PFSK-1 (cell line): ENCODE data around the gene NCK2.

ENCODE experiments used
- FOXP2 ChIP-seq: optimal IDR thresholded peaks from 2 replicates; pipeline ENCODE3; 2011; ENCODE audit warnings: borderline replicate concordance, control low read depth, inconsistent platforms; ENCODE audit not compliant: insufficient read depth; ENCODE audit errors: extremely low read length, extremely low read depth
- POLR2AphosphoS5 ChIP-seq: IDR thresholded peaks from 2 replicates; pipeline ENCODE4 v1.6.1; 2012; ENCODE audit warnings: low read depth, mild to moderate bottlenecking, control low read depth, low read length, moderate library complexity
- SIN3A ChIP-seq: IDR thresholded peaks from 2 replicates; pipeline ENCODE4 v1.6.1; 2012; ENCODE audit warnings: mild to moderate bottlenecking, low read length, moderate library complexity, borderline replicate concordance; ENCODE audit not compliant: insufficient read depth
- TAF1 ChIP-seq: IDR thresholded peaks from 2 replicates; pipeline ENCODE4 v1.6.1; 2012; ENCODE audit warnings: low read length, control low read depth, borderline replicate concordance; ENCODE audit not compliant: insufficient read depth
- TF ChIP-seq, protein P1 (sequence below), 2 experiments: IDR thresholded peaks; 2 replicates each; pipeline versions ENCODE4 v1.6.1 to v1.8.0; 2011 to 2012; ENCODE audit warnings: low read depth in 2 of 2, low read length in 2 of 2, control low read depth in 1 of 2, inconsistent platforms in 1 of 2, mild to moderate bottlenecking in 1 of 2, moderate library complexity in 1 of 2; ENCODE audit not compliant: insufficient read depth in 1 of 2

NCK2 gene

DNA sequence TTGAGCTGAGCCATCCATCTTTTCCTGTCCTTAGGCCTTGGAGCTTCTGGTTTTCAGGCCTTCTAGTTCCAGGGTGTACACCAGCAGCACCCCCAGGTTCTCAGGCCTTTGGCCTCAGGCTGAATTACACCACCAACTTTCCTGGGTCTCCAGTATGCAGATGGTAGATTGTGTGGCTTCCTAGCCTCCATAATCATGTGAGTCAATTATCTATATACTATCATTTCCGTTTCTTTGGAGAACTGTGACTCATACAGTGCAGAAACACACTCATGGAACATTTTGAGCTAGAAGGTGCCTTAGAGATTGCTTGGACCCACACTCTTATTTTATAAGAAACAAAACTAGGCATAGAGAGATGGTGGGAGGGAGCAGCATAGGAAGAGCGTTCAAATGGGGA lies 167.4 kb downstream of the NCK2 start:
- TF ChIP-seq POLR2AphosphoS5 (no peak), FOXP2 (no peak), SIN3A (no peak)
- TF ChIP-seq, protein P1, sequence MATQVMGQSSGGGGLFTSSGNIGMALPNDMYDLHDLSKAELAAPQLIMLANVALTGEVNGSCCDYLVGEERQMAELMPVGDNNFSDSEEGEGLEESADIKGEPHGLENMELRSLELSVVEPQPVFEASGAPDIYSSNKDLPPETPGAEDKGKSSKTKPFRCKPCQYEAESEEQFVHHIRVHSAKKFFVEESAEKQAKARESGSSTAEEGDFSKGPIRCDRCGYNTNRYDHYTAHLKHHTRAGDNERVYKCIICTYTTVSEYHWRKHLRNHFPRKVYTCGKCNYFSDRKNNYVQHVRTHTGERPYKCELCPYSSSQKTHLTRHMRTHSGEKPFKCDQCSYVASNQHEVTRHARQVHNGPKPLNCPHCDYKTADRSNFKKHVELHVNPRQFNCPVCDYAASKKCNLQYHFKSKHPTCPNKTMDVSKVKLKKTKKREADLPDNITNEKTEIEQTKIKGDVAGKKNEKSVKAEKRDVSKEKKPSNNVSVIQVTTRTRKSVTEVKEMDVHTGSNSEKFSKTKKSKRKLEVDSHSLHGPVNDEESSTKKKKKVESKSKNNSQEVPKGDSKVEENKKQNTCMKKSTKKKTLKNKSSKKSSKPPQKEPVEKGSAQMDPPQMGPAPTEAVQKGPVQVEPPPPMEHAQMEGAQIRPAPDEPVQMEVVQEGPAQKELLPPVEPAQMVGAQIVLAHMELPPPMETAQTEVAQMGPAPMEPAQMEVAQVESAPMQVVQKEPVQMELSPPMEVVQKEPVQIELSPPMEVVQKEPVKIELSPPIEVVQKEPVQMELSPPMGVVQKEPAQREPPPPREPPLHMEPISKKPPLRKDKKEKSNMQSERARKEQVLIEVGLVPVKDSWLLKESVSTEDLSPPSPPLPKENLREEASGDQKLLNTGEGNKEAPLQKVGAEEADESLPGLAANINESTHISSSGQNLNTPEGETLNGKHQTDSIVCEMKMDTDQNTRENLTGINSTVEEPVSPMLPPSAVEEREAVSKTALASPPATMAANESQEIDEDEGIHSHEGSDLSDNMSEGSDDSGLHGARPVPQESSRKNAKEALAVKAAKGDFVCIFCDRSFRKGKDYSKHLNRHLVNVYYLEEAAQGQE (IDR thresholded peaks at IDR 0.05; ENCODE audit: insufficient read depth in 1 of 2, low read depth in 2 of 2, low read length in 2 of 2): no peak

DNA sequence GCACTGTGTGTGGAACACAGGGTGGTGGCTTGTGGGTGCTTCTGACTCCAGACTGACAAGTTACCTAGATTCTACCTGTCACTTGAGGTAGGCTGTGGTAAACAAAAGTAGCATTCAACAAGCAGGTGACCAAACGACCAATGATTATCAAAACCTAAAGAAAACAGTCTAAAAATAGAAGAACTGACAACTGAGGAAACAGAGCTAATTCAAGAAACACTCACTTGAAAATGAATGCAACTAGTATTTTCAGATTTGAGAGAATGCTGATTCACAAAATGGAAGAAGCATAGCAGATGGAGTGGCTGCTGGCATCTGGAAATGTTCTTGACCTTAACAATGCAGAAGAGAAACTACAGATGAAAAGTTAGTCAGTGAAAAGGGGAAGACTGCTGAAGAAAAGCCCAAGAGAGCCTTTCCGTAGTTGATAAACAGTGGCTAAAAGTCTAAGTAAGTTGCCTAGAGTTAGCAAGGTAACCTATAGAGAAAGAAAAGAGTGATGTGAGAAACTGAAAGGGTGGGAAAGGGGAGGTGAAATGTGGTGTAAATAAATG lies 170.4 kb downstream of the NCK2 start:
- TF ChIP-seq TAF1: no peak
- TF ChIP-seq, protein P1 (IDR thresholded peaks at IDR 0.05; ENCODE audit: insufficient read depth in 1 of 2, low read depth in 2 of 2, low read length in 2 of 2): no peak
- no peak for TF ChIP-seq FOXP2
- no peak for TF ChIP-seq POLR2AphosphoS5
- no peak for TF ChIP-seq SIN3A

DNA sequence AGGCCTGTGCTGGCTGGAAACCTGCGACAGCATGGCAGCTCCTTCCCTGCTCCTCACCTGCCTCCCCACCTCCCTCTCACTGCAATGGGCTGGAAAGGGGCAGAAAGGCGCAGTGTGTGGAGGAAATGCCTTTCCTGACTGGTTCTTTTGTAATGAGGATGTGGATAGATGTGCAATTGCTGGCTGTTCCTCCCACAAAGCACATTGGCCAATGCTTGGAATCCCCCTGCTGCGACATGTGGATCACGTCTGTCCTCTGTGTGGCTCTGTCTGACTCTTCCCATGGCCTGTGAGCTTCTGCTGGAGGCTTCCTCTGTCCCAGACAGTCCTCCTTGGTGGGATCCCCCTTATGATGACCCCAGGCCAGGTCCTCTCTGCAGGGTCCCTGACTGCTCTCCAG lies 172.5 kb downstream of the NCK2 start:
- no peak for TF ChIP-seq FOXP2
- no peak for TF ChIP-seq TAF1
- TF ChIP-seq SIN3A: no peak
- TF ChIP-seq, protein P1 (IDR thresholded peaks at IDR 0.05; ENCODE audit: insufficient read depth in 1 of 2, low read depth in 2 of 2, low read length in 2 of 2): no peak
- TF ChIP-seq POLR2AphosphoS5: no peak

DNA sequence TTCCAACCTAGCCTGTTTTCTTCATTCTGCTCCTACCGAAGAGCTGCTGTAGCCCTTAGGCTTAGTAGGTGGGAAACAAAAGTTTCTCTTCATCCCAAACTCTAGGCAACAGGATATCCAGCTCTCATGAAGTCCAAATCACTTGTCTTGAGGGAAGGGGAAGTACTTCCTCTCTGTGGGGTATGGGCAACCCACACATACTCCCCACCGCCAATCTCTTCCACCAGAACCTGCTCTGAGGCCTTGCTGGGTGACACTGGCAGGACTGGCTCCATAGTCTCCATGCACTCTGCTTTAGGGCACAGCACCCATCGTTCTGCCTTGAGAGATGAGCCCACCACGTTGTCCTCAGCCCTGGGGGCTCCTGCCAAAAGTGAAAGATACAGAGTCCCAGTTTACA lies 173.0 kb downstream of the NCK2 start:
- TF ChIP-seq, protein P1 (IDR thresholded peaks at IDR 0.05; ENCODE audit: insufficient read depth in 1 of 2, low read depth in 2 of 2, low read length in 2 of 2): no peak
- no peak for TF ChIP-seq POLR2AphosphoS5
- no peak for TF ChIP-seq FOXP2
- no peak for TF ChIP-seq TAF1
- no peak for TF ChIP-seq SIN3A
